Vagina (tissue), 2 donors: ENCODE data around the gene MERTK.

Source experiments
- POLR2A ChIP-seq, 2 donors: fragments of 450-650 bp; IDR thresholded peaks; one replicate each; pipeline ENCODE4 v1.6.1; 2017; ENCODE audit warnings: antibody characterized with exemption in 2 of 2, mild to moderate bottlenecking in 2 of 2, moderate library complexity in 2 of 2
- POLR2AphosphoS5 ChIP-seq, 2 donors: sonication (generic); formaldehyde crosslinking; IDR thresholded peaks; one replicate each; pipeline ENCODE4 v1.9.0; 2017; ENCODE audit warnings: antibody characterized with exemption in 2 of 2, mild to moderate bottlenecking in 2 of 2, low read depth in 1 of 2; ENCODE audit not compliant: insufficient read depth in 1 of 2
- TF ChIP-seq, protein P1 (sequence below), 3 experiments: fragments of 450-650 bp in 2 of 3; fragments of 200-600 bp in 1 of 3; sonication (generic) in 1 of 3; IDR thresholded peaks; one replicate each; pipeline ENCODE4 v1.5.1; 2017 to 2019; ENCODE audit warnings: antibody characterized with exemption in 3 of 3, mild to moderate bottlenecking in 2 of 3, moderate library complexity in 2 of 3

GRCh38 chr2:112046231-112046630, 147.8 kb downstream of the MERTK start:
- TF ChIP-seq, protein P1, sequence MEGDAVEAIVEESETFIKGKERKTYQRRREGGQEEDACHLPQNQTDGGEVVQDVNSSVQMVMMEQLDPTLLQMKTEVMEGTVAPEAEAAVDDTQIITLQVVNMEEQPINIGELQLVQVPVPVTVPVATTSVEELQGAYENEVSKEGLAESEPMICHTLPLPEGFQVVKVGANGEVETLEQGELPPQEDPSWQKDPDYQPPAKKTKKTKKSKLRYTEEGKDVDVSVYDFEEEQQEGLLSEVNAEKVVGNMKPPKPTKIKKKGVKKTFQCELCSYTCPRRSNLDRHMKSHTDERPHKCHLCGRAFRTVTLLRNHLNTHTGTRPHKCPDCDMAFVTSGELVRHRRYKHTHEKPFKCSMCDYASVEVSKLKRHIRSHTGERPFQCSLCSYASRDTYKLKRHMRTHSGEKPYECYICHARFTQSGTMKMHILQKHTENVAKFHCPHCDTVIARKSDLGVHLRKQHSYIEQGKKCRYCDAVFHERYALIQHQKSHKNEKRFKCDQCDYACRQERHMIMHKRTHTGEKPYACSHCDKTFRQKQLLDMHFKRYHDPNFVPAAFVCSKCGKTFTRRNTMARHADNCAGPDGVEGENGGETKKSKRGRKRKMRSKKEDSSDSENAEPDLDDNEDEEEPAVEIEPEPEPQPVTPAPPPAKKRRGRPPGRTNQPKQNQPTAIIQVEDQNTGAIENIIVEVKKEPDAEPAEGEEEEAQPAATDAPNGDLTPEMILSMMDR (IDR thresholded peaks at IDR 0.05), result no peak
- TF ChIP-seq POLR2A (IDR thresholded peaks at IDR 0.05), result no peak
- TF ChIP-seq POLR2AphosphoS5 (IDR thresholded peaks at IDR 0.05; ENCODE audit: insufficient read depth in 1 of 2, low read depth in 1 of 2), result no peak
